PC-9 (cell line): ENCODE measurements around the gene KLF15. TPM values are rescaled to one million over a fixed set of nuclear protein-coding genes. Genes with fewer than 3 reads are reported as not detected.

ENCODE experiments used
- Bru-seq: library from RNA; stranded (reverse); fragments of 400-500 nt; gene quantifications from one replicate; lab custom pipeline; 2021; lab: Mats Ljungman, UMichigan
- BruChase-seq, 2 experiments: library from RNA; stranded (reverse); fragments of 400-500 nt; gene quantifications; one replicate each; lab custom pipeline; 2021; lab: Mats Ljungman, UMichigan
- BruUV-seq: library from RNA; stranded (reverse); fragments of 400-500 nt; replicated peaks from 2 replicates; lab custom pipeline; 2021; lab: Mats Ljungman, UMichigan
- CTCF ChIA-PET: fragments of 300-600 bp; sonication (Branson Sonifier 250); formaldehyde crosslinking; loops from one replicate; lab custom pipeline; 2022; ENCODE audit warnings: antibody characterized with exemption; lab: Charles Lee
- POLR2A ChIA-PET: fragments of 300-600 bp; sonication (Branson Sonifier 250); formaldehyde crosslinking; loops from one replicate; lab custom pipeline; 2022; ENCODE audit warnings: antibody characterized with exemption; ENCODE audit not compliant: unreplicated experiment; lab: Charles Lee
- DNase-seq, 2 experiments: peaks; one replicate each; pipeline versions ENCODE4 v3.0.0 to v3.0.0-alpha.2; 2015 to 2022; ENCODE audit warnings: mixed read lengths in 1 of 2
- H2AFZ ChIP-seq: fragments of 200-600 bp; sonication (generic); 2 replicates; pipeline ENCODE4 v1.8.1; 2017; ENCODE audit warnings: antibody characterized with exemption
- H3F3A ChIP-seq: fragments of 200-600 bp; sonication (generic); 2 replicates; pipeline ENCODE4 v1.8.1; 2017; ENCODE audit warnings: antibody characterized with exemption, mild to moderate bottlenecking, low read depth; ENCODE audit not compliant: insufficient read depth
- H3K27ac ChIP-seq: fragments of 200-600 bp; sonication (generic); 2 replicates; pipeline ENCODE4 v1.6.1; 2016; ENCODE audit warnings: mixed run types
- H3K27me3 ChIP-seq: fragments of 200-600 bp; sonication (generic); 2 replicates; pipeline ENCODE4 v1.6.1; 2016; ENCODE audit warnings: low read depth, mixed run types; ENCODE audit not compliant: insufficient read depth
- H3K36me3 ChIP-seq: fragments of 200-600 bp; sonication (generic); 2 replicates; pipeline ENCODE4 v1.6.1; 2016; ENCODE audit warnings: low read depth, mixed run types
- H3K4me1 ChIP-seq: fragments of 200-600 bp; sonication (generic); replicated peaks from 2 replicates; pipeline ENCODE4 v1.6.1; 2016; ENCODE audit warnings: mixed run types; ENCODE audit not compliant: insufficient read depth
- H3K4me2 ChIP-seq: fragments of 200-600 bp; sonication (generic); 2 replicates; pipeline ENCODE4 v1.6.1; 2017; ENCODE audit warnings: mixed run types
- H3K4me3 ChIP-seq: fragments of 200-600 bp; sonication (generic); 2 replicates; pipeline ENCODE4 v1.6.1; 2016; ENCODE audit warnings: mixed run types
- H3K79me2 ChIP-seq: fragments of 200-600 bp; sonication (generic); 2 replicates; pipeline ENCODE4 v1.6.1; 2017; ENCODE audit warnings: low read depth, mixed run types
- H3K9me2 ChIP-seq: fragments of 200-600 bp; sonication (generic); 2 replicates; pipeline ENCODE4 v1.8.1; 2017; ENCODE audit warnings: mild to moderate bottlenecking; ENCODE audit not compliant: insufficient read depth
- H3K9me3 ChIP-seq: fragments of 200-600 bp; sonication (generic); 2 replicates; pipeline ENCODE4 v1.8.1; 2016; ENCODE audit warnings: low read depth; ENCODE audit not compliant: insufficient read depth
- H4K20me1 ChIP-seq: fragments of 200-600 bp; sonication (generic); 2 replicates; pipeline ENCODE4 v1.8.1; 2017; ENCODE audit not compliant: insufficient read depth
- EZH2 ChIP-seq: fragments of 200-600 bp; sonication (generic); IDR thresholded peaks from 2 replicates; pipeline ENCODE4 v1.8.0; 2017; ENCODE audit warnings: antibody characterized with exemption, low read depth
- intact Hi-C: fragments of 100-400 bp; cut with micrococcal nuclease; formaldehyde crosslinking; loops from one replicate; pipeline ENCODE4 v1.10.0; 2022; ENCODE audit not compliant: unreplicated experiment
- long read RNA-seq: library from polyadenylated mRNA; stranded (forward); transcript quantifications from one replicate; pipeline ENCODE4 v2.0.0, GENCODE V29; 2022
- total RNA-seq: library from RNA; stranded (reverse); gene quantifications from 2 replicates; pipeline ENCODE4 v1.2.3, GENCODE V29; 2021
- TF ChIP-seq, protein P1 (sequence below): fragments of 200-600 bp; sonication (generic); conservative IDR thresholded peaks from 2 replicates; pipeline ENCODE4 v1.6.1; 2017; ENCODE audit warnings: mixed run types, antibody characterized with exemption, mild to moderate bottlenecking, moderate library complexity

KLF15 gene
- 0.65 and 0.70 TPM in 2 replicates for total RNA-seq
- Bru-seq, nascent RNA: percentile 19 among the genes with signal in this experiment
- percentile 25 among the genes with signal in this experiment for BruChase-seq, experiment 1, labeled RNA remaining after a 2-hour chase
- BruChase-seq, experiment 2, labeled RNA remaining after a 6-hour chase: percentile 17 among the genes with signal in this experiment
- long read RNA-seq: 0 reads

DNA sequence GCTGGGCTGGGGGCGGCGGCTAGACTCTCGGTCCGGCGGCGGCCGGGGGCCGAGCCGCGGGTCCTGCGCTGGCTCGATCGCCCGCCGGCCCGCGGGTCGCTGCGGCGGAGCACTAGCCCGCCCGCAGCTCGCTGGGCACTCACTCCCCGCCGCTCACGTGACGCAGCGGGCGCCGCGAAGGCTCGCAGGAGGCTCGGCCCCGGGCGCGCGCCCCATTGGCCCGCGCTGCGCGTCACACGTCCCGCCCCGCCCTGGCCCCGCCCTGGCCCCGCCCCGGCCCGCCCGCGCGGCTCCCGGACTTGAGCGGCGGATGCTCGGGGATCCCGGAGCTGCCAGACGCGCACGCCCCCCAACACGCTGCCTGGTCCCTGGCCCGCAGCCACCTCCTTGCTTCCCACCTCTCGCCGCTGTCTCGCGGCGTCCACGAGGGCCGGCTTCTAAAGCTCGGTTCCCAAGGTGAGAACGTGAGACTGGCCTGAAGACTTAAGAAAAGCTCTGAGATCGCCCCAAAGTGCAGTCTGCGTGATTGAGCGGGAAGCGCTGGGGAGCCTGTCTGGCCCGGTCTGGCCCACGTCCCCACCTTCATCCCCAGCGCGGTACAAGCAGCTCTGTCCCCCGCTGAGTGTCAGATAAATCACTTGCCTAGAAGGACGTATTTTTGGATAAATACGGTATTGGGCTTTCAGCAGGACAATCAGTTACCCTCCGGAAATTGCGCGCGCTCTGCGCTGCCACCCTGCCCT, at the start of gene KLF15:
Gene KLF15 (minus strand): TSS at position 114 of the 743 bp plus-strand sequence. CDS start 4,486 bp downstream, outside the sequence.
- H3K79me2 ChIP-seq: no peaks in the 10 kb centered on the region
- no peaks in the 10 kb centered on the region for H3K4me1 ChIP-seq
- H3K27ac ChIP-seq: no peak within 1 kb of the TSS
- peaks cover 30% of the 10 kb centered on the region for H3K27me3 ChIP-seq
- peak in 1 of 2 experiments; percentile 83 for DNase-seq
- peak within 1 kb of the TSS; percentile 73 for H3K4me2 ChIP-seq
- intact Hi-C loops: loop anchor here (10.0 kb wide), 1 partner anchor 93 kb away; no protein-coding TSS in a partner anchor
- no peaks in the 10 kb centered on the region for H3K36me3 ChIP-seq
- CTCF ChIA-PET: no interaction called here
- H4K20me1 ChIP-seq: no peaks in the 10 kb centered on the region
- TF ChIP-seq, protein P1, sequence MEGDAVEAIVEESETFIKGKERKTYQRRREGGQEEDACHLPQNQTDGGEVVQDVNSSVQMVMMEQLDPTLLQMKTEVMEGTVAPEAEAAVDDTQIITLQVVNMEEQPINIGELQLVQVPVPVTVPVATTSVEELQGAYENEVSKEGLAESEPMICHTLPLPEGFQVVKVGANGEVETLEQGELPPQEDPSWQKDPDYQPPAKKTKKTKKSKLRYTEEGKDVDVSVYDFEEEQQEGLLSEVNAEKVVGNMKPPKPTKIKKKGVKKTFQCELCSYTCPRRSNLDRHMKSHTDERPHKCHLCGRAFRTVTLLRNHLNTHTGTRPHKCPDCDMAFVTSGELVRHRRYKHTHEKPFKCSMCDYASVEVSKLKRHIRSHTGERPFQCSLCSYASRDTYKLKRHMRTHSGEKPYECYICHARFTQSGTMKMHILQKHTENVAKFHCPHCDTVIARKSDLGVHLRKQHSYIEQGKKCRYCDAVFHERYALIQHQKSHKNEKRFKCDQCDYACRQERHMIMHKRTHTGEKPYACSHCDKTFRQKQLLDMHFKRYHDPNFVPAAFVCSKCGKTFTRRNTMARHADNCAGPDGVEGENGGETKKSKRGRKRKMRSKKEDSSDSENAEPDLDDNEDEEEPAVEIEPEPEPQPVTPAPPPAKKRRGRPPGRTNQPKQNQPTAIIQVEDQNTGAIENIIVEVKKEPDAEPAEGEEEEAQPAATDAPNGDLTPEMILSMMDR: no peak
- TF ChIP-seq EZH2: no peak
- no peaks in the 10 kb centered on the region for H3K9me3 ChIP-seq
- peak within 1 kb of the TSS; percentile 42; the same call in 1 of the 2 replicates for H3K4me3 ChIP-seq
- BruUV-seq: no TSS peak
- no peaks in the 10 kb centered on the region for H3F3A ChIP-seq
- POLR2A ChIA-PET: interaction anchor here (0.6 kb wide), 1 partner anchor 1390 kb away, joined by 4 read pairs; no protein-coding TSS in a partner anchor
- 0 out of 2 replicates have a peak within 1 kb of the TSS, but pooled peaks have one; percentile 22 for H2AFZ ChIP-seq
- H3K9me2 ChIP-seq: no peaks in the 10 kb centered on the region

- H3F3A ChIP-seq: no peaks in the 10 kb centered on the region
- H3K4me2 ChIP-seq: no peak overlapping the region
- H3K9me3 ChIP-seq: no peaks in the 10 kb centered on the region; the same call in 1 of the 2 replicates
- no TSS peak for BruUV-seq
- H3K79me2 ChIP-seq: no peaks in the 10 kb centered on the region
- no peaks in the 10 kb centered on the region for H3K4me1 ChIP-seq
- TF ChIP-seq, protein P1: no peak
- no peak for TF ChIP-seq EZH2
- no peaks in the 10 kb centered on the region for H4K20me1 ChIP-seq
- no peak for DNase-seq
- H3K36me3 ChIP-seq: no peaks in the 10 kb centered on the region
- ChIA-PET POLR2A (no interaction called here), CTCF (no interaction called here)
- no peaks in the 10 kb centered on the region for H3K9me2 ChIP-seq
- H3K27ac ChIP-seq: no peak overlapping the region
- H3K27me3 ChIP-seq: peaks cover 21% of the 10 kb centered on the region; the same call in 1 of the 2 replicates
- intact Hi-C loops: no loop called here
- no peak overlapping the region for H2AFZ ChIP-seq
- H3K4me3 ChIP-seq: no peak overlapping the region
These were observed 49.4 kb upstream of the KLF15 start for GRCh38 chr3:126406389-126407296.
